Measurements from ENCODE around the gene CAPZB.

CAPZB gene

DNA sequence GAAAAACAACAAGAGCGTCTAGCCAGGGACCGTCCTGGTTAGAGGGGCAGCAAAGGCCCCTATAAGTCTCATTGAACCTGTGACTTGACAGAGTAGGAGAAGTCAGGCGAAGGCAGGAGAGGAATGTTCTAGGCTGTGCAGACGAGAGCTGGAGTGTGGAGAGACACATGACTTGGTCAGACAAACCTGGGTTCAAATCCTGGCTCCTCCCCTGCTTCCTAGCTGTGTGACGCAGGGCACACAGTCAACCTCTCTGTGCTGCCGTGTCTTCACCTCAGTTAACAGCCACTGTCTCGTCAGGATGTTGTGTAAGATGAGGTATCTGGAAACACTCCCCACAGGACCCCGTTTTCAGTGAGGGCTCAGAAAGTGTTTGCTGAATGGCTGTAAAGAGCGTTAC is 157.6 kb downstream of the CAPZB start:
- no peak for TF ChIP-seq ZFX (IDR thresholded peaks at IDR 0.05)
- TF ChIP-seq, protein P1, sequence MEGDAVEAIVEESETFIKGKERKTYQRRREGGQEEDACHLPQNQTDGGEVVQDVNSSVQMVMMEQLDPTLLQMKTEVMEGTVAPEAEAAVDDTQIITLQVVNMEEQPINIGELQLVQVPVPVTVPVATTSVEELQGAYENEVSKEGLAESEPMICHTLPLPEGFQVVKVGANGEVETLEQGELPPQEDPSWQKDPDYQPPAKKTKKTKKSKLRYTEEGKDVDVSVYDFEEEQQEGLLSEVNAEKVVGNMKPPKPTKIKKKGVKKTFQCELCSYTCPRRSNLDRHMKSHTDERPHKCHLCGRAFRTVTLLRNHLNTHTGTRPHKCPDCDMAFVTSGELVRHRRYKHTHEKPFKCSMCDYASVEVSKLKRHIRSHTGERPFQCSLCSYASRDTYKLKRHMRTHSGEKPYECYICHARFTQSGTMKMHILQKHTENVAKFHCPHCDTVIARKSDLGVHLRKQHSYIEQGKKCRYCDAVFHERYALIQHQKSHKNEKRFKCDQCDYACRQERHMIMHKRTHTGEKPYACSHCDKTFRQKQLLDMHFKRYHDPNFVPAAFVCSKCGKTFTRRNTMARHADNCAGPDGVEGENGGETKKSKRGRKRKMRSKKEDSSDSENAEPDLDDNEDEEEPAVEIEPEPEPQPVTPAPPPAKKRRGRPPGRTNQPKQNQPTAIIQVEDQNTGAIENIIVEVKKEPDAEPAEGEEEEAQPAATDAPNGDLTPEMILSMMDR (conservative IDR thresholded peaks at IDR 0.05), result no peak
- no peak overlapping the region for H3K27ac ChIP-seq

- TF ChIP-seq, protein P1 (conservative IDR thresholded peaks at IDR 0.05), result no peak
- TF ChIP-seq ZFX (IDR thresholded peaks at IDR 0.05), result no peak
- no peak overlapping the region for H3K27ac ChIP-seq
These were observed 158.0 kb downstream of the CAPZB start for GRCh38 chr1:19327301-19327700.

GRCh38 chr1:19326748-19327065 is 158.6 kb downstream of the CAPZB start:
- H3K27ac ChIP-seq, result no peak overlapping the region
- TF ChIP-seq ZFX (IDR thresholded peaks at IDR 0.05), result no peak
- TF ChIP-seq, protein P1 (conservative IDR thresholded peaks at IDR 0.05), result no peak

- TF ChIP-seq, protein P1 (conservative IDR thresholded peaks at IDR 0.05), result no peak
- no peak for TF ChIP-seq ZFX (IDR thresholded peaks at IDR 0.05)
- H3K27ac ChIP-seq, result no peak overlapping the region
These were observed 159.2 kb downstream of the CAPZB start for GRCh38 chr1:19325958-19326747.

DNA sequence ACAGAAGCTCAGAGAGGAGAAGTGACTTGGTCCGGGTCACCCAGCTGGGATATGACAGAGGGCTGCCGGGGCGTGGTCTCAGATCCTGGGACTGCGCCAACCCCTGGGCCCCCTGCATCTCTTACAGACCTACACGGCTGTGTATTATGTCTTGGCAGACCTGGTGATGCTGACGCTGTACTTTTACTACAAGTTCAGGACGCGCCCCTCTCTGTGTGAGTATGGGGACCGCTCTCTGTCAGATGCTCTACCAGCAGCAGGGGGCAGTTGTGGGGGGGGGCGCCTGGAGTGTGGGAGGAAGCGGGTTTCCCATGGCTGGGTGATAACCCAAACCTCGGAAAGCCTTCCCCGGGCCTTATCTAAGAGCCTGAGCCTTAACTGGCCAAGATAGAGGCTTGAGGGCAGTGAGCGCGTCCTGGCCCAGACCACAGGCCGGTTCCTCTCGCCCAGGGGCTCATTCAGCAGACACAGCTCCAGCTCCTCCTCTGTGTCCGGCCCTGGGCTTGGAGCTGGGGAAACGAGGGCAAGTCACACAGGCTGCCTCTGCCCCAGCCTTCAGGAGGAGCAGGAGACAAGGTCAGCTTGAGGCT is 159.9 kb downstream of the CAPZB start:
- H3K27ac ChIP-seq, result no peak overlapping the region
- TF ChIP-seq ZFX (IDR thresholded peaks at IDR 0.05), result no peak
- TF ChIP-seq, protein P1 (conservative IDR thresholded peaks at IDR 0.05), result no peak

DNA sequence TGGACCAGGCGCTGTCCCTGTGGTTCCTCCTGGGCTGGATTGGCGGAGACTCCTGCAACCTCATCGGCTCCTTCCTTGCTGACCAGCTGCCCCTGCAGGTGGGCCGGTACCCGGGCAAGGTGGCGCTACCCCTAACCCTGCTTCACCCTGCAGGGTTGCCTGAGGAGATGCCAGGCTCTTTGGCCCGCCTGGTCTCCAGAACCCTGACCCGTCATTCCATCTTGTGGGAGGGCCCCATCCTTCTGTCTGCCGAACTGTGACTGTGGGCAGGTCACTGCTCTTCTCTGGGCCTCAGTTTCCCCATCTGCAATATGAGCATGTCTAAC is 160.7 kb downstream of the CAPZB start:
- H3K27ac ChIP-seq, result no peak overlapping the region
- TF ChIP-seq, protein P1 (conservative IDR thresholded peaks at IDR 0.05), result no peak
- TF ChIP-seq ZFX (IDR thresholded peaks at IDR 0.05), result no peak

DNA sequence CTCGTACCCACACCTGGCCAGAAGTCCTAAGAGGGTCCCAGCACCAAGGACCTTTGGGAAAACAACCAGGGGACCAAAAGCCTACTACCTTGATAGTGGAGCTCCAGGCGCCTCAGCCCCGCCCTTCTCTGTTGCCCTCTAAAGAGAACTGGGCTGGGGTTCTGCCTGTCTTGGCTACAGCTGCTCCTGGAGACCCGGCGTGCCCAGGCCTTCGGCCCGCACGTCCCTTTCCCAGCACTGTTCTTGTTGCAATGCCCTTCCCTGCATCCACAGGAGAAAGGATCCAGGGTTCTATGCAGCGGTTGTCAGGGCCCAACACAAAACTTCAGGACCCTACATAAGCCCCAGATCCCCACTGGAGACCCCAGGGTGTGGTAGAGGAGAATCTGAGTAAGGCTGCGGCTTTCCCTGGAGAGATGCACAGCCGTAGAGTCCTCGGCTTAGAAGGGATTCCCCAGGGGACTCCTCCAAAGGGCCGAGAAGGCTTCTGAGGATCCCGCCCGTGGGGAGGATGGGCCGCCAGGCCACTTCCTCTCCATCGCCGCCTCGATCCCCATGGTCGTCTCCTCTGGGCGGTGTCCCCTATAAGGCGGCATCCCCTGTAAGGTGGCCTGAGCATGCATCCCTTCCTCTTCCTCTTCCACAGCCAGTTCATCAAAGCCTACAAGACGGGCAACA is 161.2 kb downstream of the CAPZB start:
- TF ChIP-seq ZFX (IDR thresholded peaks at IDR 0.05), result no peak
- TF ChIP-seq, protein P1 (conservative IDR thresholded peaks at IDR 0.05), result no peak
- H3K27ac ChIP-seq, result no peak overlapping the region
